RWPE2 (cell line): ENCODE results near the gene VIPAS39.

Experiments
- ATAC-seq: fragments of 200-7000 bp; cut with Tn5 transposase; 3 replicates; pipeline ENCODE4 v1.9.1; 2021; ENCODE audit warnings: low read depth
- DNase-seq: peaks from one replicate; pipeline ENCODE4 v3.0.0-alpha.2; 2020; ENCODE audit warnings: low spot score
- H3K27ac ChIP-seq: fragments of 450-650 bp; 2 replicates; pipeline ENCODE4 v1.5.1; 2017; ENCODE audit warnings: mild to moderate bottlenecking; ENCODE audit not compliant: poor library complexity, severe bottlenecking
- H3K27me3 ChIP-seq: fragments of 250-450 bp; sonication (Bioruptor Pico); 2 replicates; pipeline ENCODE4 v1.5.1; 2021; ENCODE audit warnings: mild to moderate bottlenecking, moderate library complexity; ENCODE audit not compliant: insufficient read depth, poor library complexity, severe bottlenecking
- H3K36me3 ChIP-seq: fragments of 250-450 bp; sonication (Bioruptor Pico); 2 replicates; pipeline ENCODE4 v1.5.1; 2020; ENCODE audit warnings: low read depth, mild to moderate bottlenecking, moderate library complexity
- H3K4me1 ChIP-seq: fragments of 250-450 bp; sonication (Bioruptor Pico); 2 replicates; pipeline ENCODE4 v1.5.1; 2021; ENCODE audit warnings: mild to moderate bottlenecking, moderate library complexity; ENCODE audit not compliant: insufficient read depth, poor library complexity, severe bottlenecking
- H3K4me3 ChIP-seq: fragments of 250-450 bp; sonication (Bioruptor Pico); 2 replicates; pipeline ENCODE4 v1.5.1; 2021; ENCODE audit warnings: mild to moderate bottlenecking, moderate library complexity; ENCODE audit not compliant: severe bottlenecking
- H3K9me3 ChIP-seq: fragments of 250-450 bp; sonication (Bioruptor Pico); 2 replicates; pipeline ENCODE4 v1.5.1; 2021; ENCODE audit warnings: mild to moderate bottlenecking, moderate library complexity; ENCODE audit not compliant: severe bottlenecking
- TF ChIP-seq, protein P1 (sequence below): fragments of 450-650 bp; IDR thresholded peaks from one replicate; pipeline ENCODE4 v1.5.1; 2017; ENCODE audit warnings: mild to moderate bottlenecking, moderate library complexity; ENCODE audit not compliant: poor library complexity, severe bottlenecking

The VIPAS39 gene

DNA sequence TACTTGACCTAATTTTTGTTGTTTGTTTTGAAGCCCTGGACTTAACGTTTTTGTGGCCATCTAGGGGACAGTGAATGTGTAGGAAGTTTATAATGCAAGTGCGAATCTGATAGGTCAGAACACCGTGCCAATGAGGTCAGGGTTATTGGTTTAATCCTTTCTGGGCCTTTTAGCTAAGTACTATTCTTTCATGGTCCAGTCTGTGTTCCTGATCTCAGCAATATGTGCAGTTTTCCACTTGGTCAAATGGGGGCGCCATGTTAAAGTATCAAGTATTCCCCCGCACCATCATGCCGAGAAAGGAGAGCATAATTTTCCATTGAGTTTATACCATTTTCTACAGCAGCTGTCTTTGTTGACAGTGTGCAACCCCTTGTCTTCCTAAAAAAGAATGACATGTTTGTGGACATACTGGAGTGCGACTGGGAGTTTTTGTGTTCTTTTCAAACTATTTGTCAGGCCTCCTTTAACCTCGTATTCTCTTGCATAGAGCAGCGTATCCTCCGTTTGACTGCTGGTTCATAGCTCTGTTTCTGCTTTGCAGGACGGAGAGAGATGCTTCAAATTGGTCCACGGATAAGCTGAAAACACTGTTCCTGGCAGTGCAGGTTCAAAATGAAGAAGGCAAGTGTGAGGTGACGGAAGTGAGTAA lies 1.8 kb upstream of the VIPAS39 start:
- no peak for DNase-seq
- H3K36me3 ChIP-seq: peaks cover 51% of the 10 kb centered on the region
- H3K27ac ChIP-seq: peak overlapping the region; percentile 65
- TF ChIP-seq, protein P1, sequence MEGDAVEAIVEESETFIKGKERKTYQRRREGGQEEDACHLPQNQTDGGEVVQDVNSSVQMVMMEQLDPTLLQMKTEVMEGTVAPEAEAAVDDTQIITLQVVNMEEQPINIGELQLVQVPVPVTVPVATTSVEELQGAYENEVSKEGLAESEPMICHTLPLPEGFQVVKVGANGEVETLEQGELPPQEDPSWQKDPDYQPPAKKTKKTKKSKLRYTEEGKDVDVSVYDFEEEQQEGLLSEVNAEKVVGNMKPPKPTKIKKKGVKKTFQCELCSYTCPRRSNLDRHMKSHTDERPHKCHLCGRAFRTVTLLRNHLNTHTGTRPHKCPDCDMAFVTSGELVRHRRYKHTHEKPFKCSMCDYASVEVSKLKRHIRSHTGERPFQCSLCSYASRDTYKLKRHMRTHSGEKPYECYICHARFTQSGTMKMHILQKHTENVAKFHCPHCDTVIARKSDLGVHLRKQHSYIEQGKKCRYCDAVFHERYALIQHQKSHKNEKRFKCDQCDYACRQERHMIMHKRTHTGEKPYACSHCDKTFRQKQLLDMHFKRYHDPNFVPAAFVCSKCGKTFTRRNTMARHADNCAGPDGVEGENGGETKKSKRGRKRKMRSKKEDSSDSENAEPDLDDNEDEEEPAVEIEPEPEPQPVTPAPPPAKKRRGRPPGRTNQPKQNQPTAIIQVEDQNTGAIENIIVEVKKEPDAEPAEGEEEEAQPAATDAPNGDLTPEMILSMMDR: peak; percentile 84
- no peaks in the 10 kb centered on the region for H3K27me3 ChIP-seq
- H3K9me3 ChIP-seq: no peaks in the 10 kb centered on the region
- peak overlapping the region; percentile 77 for H3K4me3 ChIP-seq
- H3K4me1 ChIP-seq: peaks cover 10% of the 10 kb centered on the region
- no peak for ATAC-seq

DNA sequence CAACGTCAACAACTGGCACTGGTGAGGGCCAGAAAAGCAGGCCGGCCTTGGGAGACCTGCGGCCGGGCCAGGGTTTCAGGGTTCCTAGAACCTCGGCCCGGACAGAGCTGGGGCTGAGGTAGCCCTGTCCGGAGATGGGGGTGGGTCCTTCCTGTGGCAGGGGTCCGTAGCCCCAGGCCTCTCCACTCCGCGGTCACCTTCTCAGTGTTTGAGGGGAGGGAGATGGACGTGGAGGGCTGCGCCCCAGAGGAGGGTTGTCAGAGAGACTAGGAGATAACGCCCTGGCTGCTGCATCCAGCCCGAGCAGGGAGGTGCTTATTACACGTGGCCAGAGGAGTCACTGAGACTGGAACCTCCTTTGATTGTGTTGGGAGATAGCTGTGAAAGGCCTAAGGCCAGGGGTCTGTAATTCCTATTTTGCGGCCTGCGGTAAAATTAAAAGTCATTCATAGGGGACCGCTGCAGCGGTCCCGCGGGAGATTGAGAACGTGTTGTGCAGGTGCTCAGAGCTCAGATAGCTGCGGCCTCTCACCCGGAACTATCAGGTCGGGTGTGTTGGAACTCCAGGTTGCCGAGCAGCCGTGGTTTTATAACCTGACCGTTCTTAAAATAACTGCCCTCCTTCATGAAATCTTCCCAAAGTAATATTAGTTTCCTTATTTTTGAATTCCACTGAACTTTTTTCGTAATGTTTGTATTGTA lies 999 bp upstream of the VIPAS39 start:
- Histone ChIP-seq H3K9me3 (no peaks in the 10 kb centered on the region), H3K4me3 (peak overlapping the region; percentile 77), H3K27me3 (no peaks in the 10 kb centered on the region), H3K4me1 (peaks cover 10% of the 10 kb centered on the region), H3K27ac (peak overlapping the region; percentile 65), H3K36me3 (peaks cover 45% of the 10 kb centered on the region)
- DNase-seq (no peak), ATAC-seq (peak; percentile 5; the same call in 1 of the 3 replicates)
- TF ChIP-seq, protein P1: no peak

DNA sequence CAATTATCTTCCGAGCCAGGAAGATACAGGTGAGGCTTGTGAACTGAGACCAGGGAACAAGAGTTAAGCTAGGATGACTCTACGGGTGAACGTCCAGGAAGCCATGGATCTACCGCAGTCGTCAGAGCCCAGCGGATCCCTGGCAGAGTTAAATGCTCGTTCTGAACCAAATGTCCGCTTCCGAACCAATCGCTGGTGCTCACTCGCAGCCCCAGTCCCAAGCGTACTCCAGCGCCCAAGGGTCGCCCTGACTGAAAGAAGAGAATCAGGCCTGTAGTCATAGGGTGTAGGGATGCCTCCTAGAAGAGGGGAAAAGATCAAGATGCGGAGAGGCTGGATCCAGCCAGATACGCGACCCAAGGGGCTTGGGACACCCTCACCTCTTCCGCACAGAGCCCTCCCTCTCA lies 283 bp downstream of the VIPAS39 start:
- peak overlapping the region; percentile 65 for H3K27ac ChIP-seq
- ATAC-seq (no peak; the same call in 2 of the 3 replicates), DNase-seq (no peak)
- no peaks in the 10 kb centered on the region for H3K9me3 ChIP-seq
- H3K4me3 ChIP-seq: peak overlapping the region; percentile 77
- peaks cover 10% of the 10 kb centered on the region for H3K4me1 ChIP-seq
- peaks cover 45% of the 10 kb centered on the region for H3K36me3 ChIP-seq
- H3K27me3 ChIP-seq: no peaks in the 10 kb centered on the region
- TF ChIP-seq, protein P1: no peak

DNA sequence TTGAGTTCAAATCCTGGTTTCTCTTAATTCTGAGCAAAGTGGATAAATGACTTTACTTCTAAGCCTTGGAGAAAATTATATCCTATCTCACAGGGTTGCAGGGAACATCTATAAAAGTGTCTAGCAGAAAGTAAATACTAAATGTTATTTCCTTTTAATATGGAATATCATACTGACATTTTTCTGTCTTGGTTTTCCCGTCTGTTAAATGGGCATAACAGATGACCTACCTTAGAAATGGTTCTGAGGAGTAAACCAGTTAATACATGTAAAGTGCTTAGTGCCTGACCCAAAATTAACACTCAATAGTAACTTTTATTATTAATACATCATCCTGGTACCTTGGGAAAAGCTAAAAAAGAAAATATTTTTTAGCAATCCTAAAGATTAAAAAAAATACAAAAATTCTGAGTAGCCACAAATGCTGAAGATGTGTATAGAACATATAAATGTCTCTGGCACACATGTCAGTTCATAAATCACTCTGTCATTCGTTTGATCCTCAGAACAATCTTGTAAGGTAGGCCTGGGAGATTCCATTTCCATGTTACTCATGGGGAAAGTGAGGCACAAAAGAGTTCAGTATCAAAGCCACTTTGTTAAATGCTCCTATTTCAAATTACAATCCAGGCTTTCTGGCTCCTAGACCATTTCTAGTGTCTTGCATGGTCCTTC lies 1.3 kb downstream of the VIPAS39 start:
- DNase-seq: no peak
- peak overlapping the region; percentile 77 for H3K4me3 ChIP-seq

More for the DNA sequence above, 1.3 kb downstream of the VIPAS39 start:
- no peaks in the 10 kb centered on the region for H3K27me3 ChIP-seq
- no peaks in the 10 kb centered on the region for H3K9me3 ChIP-seq
- no peak overlapping the region for H3K27ac ChIP-seq
- TF ChIP-seq, protein P1: no peak
- H3K36me3 ChIP-seq: peaks cover 43% of the 10 kb centered on the region
- ATAC-seq: no peak
- peaks cover 10% of the 10 kb centered on the region for H3K4me1 ChIP-seq
